ELF-1 (cell line): ENCODE results near the gene CCT3.
A peak's percentile ranks its signal among the peaks of the same experiment; 100 is the strongest.
"Not testable (repeated sequence)": the region's sequence is repeated elsewhere in the genome, so short reads cannot be mapped to it uniquely, and the experiment has no call there.

Experiments used
- DNase-seq: peaks from one replicate; pipeline ENCODE4 v3.0.0-alpha.2; 2016; ENCODE audit warnings: low read depth, low spot score

Gene CCT3

GRCh38 chr1:156337052-156337887 is 822 bp downstream of the CCT3 start:
- DNase-seq = peak; percentile 20

- DNase-seq = no peak
These were observed 1.9 kb downstream of the CCT3 start for GRCh38 chr1:156336242-156336641.

GRCh38 chr1:156323179-156323578 is 14.9 kb downstream of the CCT3 start:
- DNase-seq = not testable (repeated sequence)

- no peak for DNase-seq
These were observed 17.5 kb downstream of the CCT3 start for GRCh38 chr1:156320560-156320959.

GRCh38 chr1:156319664-156320063 is 18.4 kb downstream of the CCT3 start:
- DNase-seq = no peak

GRCh38 chr1:156316909-156317308 is 21.2 kb downstream of the CCT3 start:
- DNase-seq = no peak

GRCh38 chr1:156310962-156311361 is 27.1 kb downstream of the CCT3 start:
- peak; percentile 6 for DNase-seq

GRCh38 chr1:156308078-156308477 is 30.0 kb downstream of the CCT3 start:
- DNase-seq = no peak

- no peak for DNase-seq
These were observed 32.9 kb downstream of the CCT3 start for GRCh38 chr1:156305215-156305614.

GRCh38 chr1:156303241-156303640 is 34.9 kb downstream of the CCT3 start:
- DNase-seq = no peak

GRCh38 chr1:156298852-156299357 is 39.2 kb downstream of the CCT3 start, which contains the start of gene VHLL:
TSS of gene VHLL (minus strand) at chr1:156299307. CDS start at chr1:156299189, 118 bp downstream.
- DNase-seq = no peak

GRCh38 chr1:156295391-156295947 is 42.6 kb downstream of the CCT3 start, which contains the start of gene GLMP:
TSS of gene GLMP (minus strand) at chr1:156295679. CDS start at chr1:156295645, 34 bp downstream.
- DNase-seq = peak; percentile 38

- DNase-seq = no peak
These were observed 44.2 kb downstream of the CCT3 start for GRCh38 chr1:156293895-156294294.

GRCh38 chr1:156293098-156293434 is 45.0 kb downstream of the CCT3 start:
- no peak for DNase-seq

GRCh38 chr1:156291226-156292061 is 46.6 kb downstream of the CCT3 start:
- DNase-seq = peak; percentile 97

- no peak for DNase-seq
These were observed 48.2 kb downstream of the CCT3 start for GRCh38 chr1:156289857-156290256.

- no peak for DNase-seq
These were observed 52.0 kb downstream of the CCT3 start for GRCh38 chr1:156286061-156286460.

GRCh38 chr1:156285437-156285836 is 52.7 kb downstream of the CCT3 start:
- no peak for DNase-seq

- DNase-seq = no peak
These were observed 53.3 kb downstream of the CCT3 start for GRCh38 chr1:156284757-156285156.

- peak; percentile 44 for DNase-seq
These were observed 54.0 kb downstream of the CCT3 start, which contains the start of gene TMEM79 for GRCh38 chr1:156284112-156284511. TSS of gene TMEM79 (plus strand) at chr1:156284325. CDS start at chr1:156285227, 902 bp downstream.

GRCh38 chr1:156283521-156283920 is 54.6 kb downstream of the CCT3 start:
- no peak for DNase-seq
